Activated CD8-positive, alpha-beta T cell treated with anti-CD3 and anti-CD28 coated beads for 36 hours (primary cell): Measurements from ENCODE around the gene MYO9A. TPM values are rescaled to one million over a fixed set of nuclear protein-coding genes. Genes with fewer than 3 reads are reported as not detected.

Source experiments
- ATAC-seq: fragments of 200-7000 bp; cut with Tn5 transposase; one replicate; pipeline ENCODE4 v1.10.0; 2021; ENCODE audit warnings: mild to moderate bottlenecking, moderate library complexity
- CTCF ChIA-PET: fragments of 350-600 bp; sonication (Branson Sonifier 250); formaldehyde crosslinking; loops from one replicate; lab custom pipeline; 2021; ENCODE audit warnings: antibody characterized with exemption; lab: Charles Lee
- POLR2A ChIA-PET: fragments of 350-600 bp; sonication (Branson Sonifier 250); formaldehyde crosslinking; loops from one replicate; lab custom pipeline; 2021; ENCODE audit warnings: antibody characterized with exemption; lab: Charles Lee
- DNase-seq: peaks from one replicate; pipeline ENCODE4 v3.0.0-alpha.2; 2020
- H3K27ac Mint-ChIP-seq: one replicate; pipeline ENCODE4 v1.8.0; 2021; ENCODE audit warnings: mild to moderate bottlenecking, mixed read lengths
- H3K27me3 Mint-ChIP-seq: one replicate; pipeline ENCODE4 v1.8.0; 2021; ENCODE audit warnings: mixed read lengths
- H3K36me3 Mint-ChIP-seq: one replicate; pipeline ENCODE4 v1.8.0; 2021; ENCODE audit warnings: low read depth, mixed read lengths
- H3K4me1 Mint-ChIP-seq: one replicate; pipeline ENCODE4 v1.8.0; 2021; ENCODE audit warnings: low read depth, mixed read lengths
- H3K4me3 Mint-ChIP-seq: one replicate; pipeline ENCODE4 v1.8.0; 2021; ENCODE audit warnings: mild to moderate bottlenecking, moderate library complexity, mixed read lengths
- H3K9me3 Mint-ChIP-seq: one replicate; pipeline ENCODE4 v1.8.0; 2021; ENCODE audit warnings: mixed read lengths
- intact Hi-C: fragments of 100-400 bp; cut with micrococcal nuclease; formaldehyde crosslinking; loops from one replicate; pipeline ENCODE4 v1.10.0; 2022
- total RNA-seq, 2 experiments: library from RNA; stranded (reverse); gene quantifications; one replicate each; pipeline ENCODE4 v1.2.3, GENCODE V29; 2021
- TF ChIP-seq, protein P1 (sequence below): fragments of 200-600 bp; IDR thresholded peaks from one replicate; pipeline ENCODE4 v1.8.0; 2022; ENCODE audit warnings: antibody characterized with exemption, mild to moderate bottlenecking

MYO9A gene
- total RNA-seq, 2 experiments from 2014 or later: 16.8 to 18.7 TPM

DNA sequence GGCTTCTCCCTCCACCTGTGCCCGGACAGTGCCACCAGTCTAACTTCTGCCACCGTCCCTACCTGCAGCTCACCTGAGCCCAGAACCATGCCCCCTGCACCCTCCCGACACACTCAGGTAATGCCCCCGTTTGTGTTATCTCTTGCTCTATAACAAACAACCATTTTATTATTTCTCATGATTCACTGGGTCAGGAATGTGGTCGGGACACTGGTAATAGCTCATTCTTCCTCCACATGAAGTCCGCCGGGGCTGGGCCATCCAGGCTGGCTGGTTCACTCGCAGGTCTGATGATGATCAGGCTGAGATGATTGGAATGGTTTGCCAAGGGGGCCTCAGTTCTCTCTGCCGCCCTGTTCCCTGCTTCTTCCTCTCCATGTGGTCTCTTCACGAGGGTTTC lies 327.9 kb downstream of the MYO9A start:
- Mint-ChIP-seq H3K27ac (no peak overlapping the region), H3K36me3 (no peaks in the 10 kb centered on the region), H3K4me3 (no peak overlapping the region), H3K9me3 (no peaks in the 10 kb centered on the region), H3K27me3 (peaks cover 4% of the 10 kb centered on the region), H3K4me1 (no peaks in the 10 kb centered on the region)
- TF ChIP-seq, protein P1, sequence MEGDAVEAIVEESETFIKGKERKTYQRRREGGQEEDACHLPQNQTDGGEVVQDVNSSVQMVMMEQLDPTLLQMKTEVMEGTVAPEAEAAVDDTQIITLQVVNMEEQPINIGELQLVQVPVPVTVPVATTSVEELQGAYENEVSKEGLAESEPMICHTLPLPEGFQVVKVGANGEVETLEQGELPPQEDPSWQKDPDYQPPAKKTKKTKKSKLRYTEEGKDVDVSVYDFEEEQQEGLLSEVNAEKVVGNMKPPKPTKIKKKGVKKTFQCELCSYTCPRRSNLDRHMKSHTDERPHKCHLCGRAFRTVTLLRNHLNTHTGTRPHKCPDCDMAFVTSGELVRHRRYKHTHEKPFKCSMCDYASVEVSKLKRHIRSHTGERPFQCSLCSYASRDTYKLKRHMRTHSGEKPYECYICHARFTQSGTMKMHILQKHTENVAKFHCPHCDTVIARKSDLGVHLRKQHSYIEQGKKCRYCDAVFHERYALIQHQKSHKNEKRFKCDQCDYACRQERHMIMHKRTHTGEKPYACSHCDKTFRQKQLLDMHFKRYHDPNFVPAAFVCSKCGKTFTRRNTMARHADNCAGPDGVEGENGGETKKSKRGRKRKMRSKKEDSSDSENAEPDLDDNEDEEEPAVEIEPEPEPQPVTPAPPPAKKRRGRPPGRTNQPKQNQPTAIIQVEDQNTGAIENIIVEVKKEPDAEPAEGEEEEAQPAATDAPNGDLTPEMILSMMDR: no peak
- ChIA-PET POLR2A (interaction anchor here (0.7 kb wide), 1 partner anchor 1119 kb away, joined by 4 read pairs; no protein-coding TSS in a partner anchor), CTCF (interaction anchor here (0.6 to 1.6 kb wide), 3 partner anchors 11 to 227 kb away, joined by 3 to 4 read pairs (median 3); no protein-coding TSS in a partner anchor)
- intact Hi-C loops: no loop called here
- ATAC-seq (no peak), DNase-seq (no peak)

DNA sequence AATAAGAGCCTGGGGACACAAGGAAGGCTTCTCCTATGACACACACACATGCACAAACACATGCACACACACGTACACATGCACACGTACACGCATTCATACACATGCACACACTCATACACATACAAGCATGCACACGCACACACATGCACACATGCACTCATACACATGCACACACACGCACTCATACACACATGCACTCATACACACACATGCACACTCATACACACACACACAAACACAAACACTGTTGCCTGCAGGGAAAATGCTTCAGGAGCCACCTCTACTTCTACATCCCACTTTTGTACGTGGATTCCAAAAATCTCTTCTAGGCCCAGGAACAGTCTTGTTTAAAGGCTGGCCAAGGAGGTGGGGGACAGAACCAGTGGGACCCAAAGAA lies 328.3 kb downstream of the MYO9A start:
- Mint-ChIP-seq H3K36me3 (no peaks in the 10 kb centered on the region), H3K27me3 (peaks cover 8% of the 10 kb centered on the region), H3K4me3 (no peak overlapping the region), H3K27ac (no peak overlapping the region), H3K9me3 (no peaks in the 10 kb centered on the region), H3K4me1 (no peaks in the 10 kb centered on the region)
- DNase-seq (no peak), ATAC-seq (no peak)
- TF ChIP-seq, protein P1: no peak
- ChIA-PET CTCF (interaction anchor here (0.7 to 1.1 kb wide), 2 partner anchors 46 to 366 kb away, joined by 3 read pairs; no protein-coding TSS in a partner anchor), POLR2A (no interaction called here)
- intact Hi-C loops: no loop called here

DNA sequence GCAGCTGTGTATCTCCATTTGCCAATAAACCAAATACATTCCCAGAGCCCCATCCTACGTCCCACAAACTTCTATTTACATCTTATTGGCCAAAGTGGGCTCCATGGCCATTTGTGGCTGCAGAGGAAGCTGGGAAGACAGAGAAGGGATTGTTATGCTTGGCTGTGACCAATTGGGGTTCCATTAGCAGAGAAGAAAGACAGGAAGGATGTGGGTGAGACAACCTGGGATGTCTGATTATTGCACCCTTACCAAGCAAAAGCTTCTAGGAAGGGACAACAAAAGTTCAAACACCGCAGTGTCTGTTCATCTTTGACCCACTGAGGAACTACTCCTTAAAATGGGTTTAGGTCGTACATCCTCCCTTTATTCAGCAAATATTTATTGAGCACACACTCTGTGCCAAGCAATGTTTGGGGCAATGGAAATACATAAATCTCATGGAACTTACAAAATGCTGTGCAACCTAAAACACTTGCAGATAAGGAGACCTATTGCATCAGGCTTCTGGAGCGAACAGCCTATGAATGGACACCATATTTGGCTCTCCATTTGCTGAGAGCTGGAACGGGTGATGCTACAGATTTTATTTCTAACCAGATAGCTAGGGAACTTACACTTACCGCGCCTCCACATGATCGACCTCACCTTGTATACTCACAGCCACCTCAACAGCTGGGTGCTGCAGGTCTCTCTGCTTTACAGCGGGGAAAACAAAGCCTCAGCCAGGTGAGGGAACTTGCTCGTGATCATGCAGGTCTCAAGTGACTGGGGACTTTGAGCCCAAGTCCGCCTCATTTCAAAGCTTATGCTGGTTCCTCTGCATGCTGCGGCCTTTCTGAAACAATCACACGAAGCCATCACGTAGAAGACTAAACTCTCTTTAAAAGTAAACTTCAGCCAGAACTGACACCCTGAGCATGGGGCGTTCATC lies 329.0 kb downstream of the MYO9A start:
- Mint-ChIP-seq H3K36me3 (no peaks in the 10 kb centered on the region), H3K4me1 (no peaks in the 10 kb centered on the region), H3K4me3 (no peak overlapping the region), H3K27ac (no peak overlapping the region), H3K9me3 (no peaks in the 10 kb centered on the region), H3K27me3 (peaks cover 9% of the 10 kb centered on the region)
- ATAC-seq (no peak), DNase-seq (no peak)
- CTCF ChIA-PET: interaction anchor here (0.7 kb wide), 1 partner anchor 367 kb away, joined by 3 read pairs; no protein-coding TSS in a partner anchor
- intact Hi-C loops: no loop called here
- POLR2A ChIA-PET: no interaction called here
- TF ChIP-seq, protein P1: no peak

DNA sequence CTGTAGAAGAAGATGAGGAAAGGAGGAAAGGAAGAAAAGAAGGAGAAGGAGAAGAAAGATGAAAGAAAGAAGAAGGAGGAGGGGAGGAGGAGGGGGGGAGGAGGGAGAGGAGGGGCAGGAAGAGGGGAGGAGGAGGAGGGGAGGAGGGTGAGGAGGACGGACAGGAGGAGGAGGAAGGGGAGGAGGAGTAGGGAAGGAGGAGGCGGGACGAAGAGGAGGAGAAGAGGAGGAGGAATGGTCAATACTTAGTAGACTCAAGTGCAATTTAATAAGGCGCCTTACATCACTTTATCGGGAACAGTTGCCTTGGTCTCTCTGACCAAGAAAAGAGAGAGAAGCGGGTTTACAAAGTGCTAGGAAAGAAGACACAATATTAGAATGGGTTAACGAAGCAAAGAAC lies 331.3 kb downstream of the MYO9A start:
- DNase-seq (no peak), ATAC-seq (no peak)
- Mint-ChIP-seq H3K9me3 (no peaks in the 10 kb centered on the region), H3K4me1 (no peaks in the 10 kb centered on the region), H3K4me3 (no peak overlapping the region), H3K36me3 (no peaks in the 10 kb centered on the region), H3K27me3 (peaks cover 9% of the 10 kb centered on the region), H3K27ac (no peak overlapping the region)
- ChIA-PET POLR2A (interaction anchor here (0.6 kb wide), 1 partner anchor 630 kb away, joined by 3 read pairs; no protein-coding TSS in a partner anchor), CTCF (no interaction called here)
- TF ChIP-seq, protein P1: no peak
- intact Hi-C loops: no loop called here

- ATAC-seq: no peak
- Mint-ChIP-seq H3K4me3 (no peak overlapping the region), H3K36me3 (no peaks in the 10 kb centered on the region), H3K27me3 (peaks cover 9% of the 10 kb centered on the region), H3K9me3 (no peaks in the 10 kb centered on the region), H3K4me1 (no peaks in the 10 kb centered on the region), H3K27ac (no peak overlapping the region)
- TF ChIP-seq, protein P1: no peak
- ChIA-PET POLR2A (interaction anchor here (0.6 kb wide), 1 partner anchor 631 kb away, joined by 3 read pairs; no protein-coding TSS in a partner anchor), CTCF (interaction anchor here (1.2 kb wide), 1 partner anchor 371 kb away, joined by 3 read pairs; no protein-coding TSS in a partner anchor)
- DNase-seq: no peak
- intact Hi-C loops: no loop called here
Observed at GRCh38 chr15:71785996-71786395, 332.0 kb downstream of the MYO9A start.
